GM18909 (cell line): ENCODE measurements around the gene FNTB.

Source experiments
- ATAC-seq: cut with Tn5 transposase; IDR thresholded peaks from one replicate; pipeline ENCODE4 v1.9.1; 2021; ENCODE audit warnings: mild to moderate bottlenecking; ENCODE audit not compliant: unreplicated experiment, poor library complexity

FNTB gene

DNA sequence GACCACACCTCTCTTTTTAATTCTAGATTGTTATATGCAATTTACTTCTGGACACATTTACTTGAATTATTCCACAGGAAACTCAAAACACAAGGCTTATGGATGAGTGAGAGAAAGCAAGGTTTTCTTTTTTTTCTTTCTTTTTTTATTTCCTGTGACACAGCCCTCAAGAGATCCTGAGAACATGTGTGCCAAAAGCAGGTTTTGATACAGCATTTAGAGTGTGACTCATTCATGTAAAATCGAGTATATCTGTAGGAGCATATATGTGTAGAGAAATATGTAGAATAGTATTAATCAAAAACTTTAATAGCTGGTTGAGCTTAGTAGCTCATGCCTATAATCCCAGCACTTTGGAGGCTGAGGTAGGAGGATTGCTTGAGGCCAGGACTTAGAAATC lies 120.0 kb downstream of the FNTB start:
- ATAC-seq = no peak

DNA sequence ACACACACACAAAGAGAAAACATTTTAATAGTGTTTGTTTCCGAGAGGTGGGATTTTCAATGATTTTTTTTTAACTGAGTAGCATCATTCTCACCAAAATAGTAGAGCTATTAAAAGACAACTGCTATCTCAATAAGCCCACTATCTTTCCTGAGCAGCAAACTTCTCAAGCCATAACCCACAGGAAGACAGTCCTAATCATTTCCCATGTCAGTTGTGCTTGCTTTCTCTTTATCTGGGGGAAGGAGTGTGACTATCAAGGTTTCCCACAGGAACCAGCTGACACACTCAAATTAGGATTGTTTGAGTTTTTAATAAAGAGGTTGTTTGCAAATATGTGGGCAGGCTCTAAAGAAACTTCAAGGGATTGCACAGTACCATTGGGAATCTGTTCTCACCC lies 120.5 kb downstream of the FNTB start:
- no peak for ATAC-seq

DNA sequence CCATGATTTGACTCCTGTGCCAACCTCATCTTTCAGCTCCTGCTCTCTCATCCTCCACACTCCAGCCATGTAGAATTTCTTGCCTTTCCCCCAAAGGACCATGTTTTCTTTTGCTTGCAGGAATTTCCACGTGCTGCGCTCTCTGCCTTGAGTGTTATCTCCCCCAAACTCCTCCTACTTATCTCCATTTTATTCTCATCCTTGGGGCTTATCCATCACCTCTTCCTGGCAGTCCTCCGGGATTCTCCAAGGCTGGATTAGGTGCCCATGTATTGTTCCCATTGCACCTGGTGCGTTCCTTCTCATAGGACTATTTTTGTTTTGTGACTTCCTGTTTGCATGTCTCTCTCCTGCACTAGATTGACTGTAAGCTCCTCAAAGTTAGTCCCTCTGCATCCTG lies 122.7 kb downstream of the FNTB start:
- ATAC-seq = no peak

DNA sequence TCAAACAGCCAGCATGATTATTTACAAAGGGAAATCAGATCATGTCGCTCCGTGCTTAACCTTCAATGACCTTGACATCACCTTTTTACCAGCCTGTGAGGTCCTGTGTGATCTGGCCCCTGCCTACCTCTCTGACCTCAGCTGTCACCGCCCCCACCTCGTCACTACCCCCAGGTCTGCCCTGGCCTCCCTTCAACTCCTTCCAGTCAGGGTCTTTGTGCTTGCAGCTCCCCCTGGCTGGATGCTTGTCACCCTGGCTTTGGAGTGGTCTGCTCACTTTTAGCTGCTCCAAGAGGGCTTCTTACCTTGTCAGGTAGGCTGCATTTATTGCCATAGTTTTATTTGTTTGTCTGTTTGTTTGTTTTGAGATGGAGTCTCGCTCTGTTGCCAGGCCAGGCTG lies 123.8 kb downstream of the FNTB start:
- ATAC-seq = no peak
